ENCODE measurements around the gene TMTC2.
"Not testable (repeated sequence)": the region's sequence is repeated elsewhere in the genome, so short reads cannot be mapped to it uniquely, and the experiment has no call there.

TMTC2 gene

GRCh38 chr12:82803201-82803600 is 116.5 kb downstream of the TMTC2 start:
- Histone ChIP-seq H3K9me3 (ENCODE audit: insufficient read depth, low read length) (no peaks in the 10 kb centered on the region), H3K27me3 (ENCODE audit: low read depth, low read length) (no peaks in the 10 kb centered on the region), H3K36me3 (replicated peaks; ENCODE audit: low read depth, low read length) (no peaks in the 10 kb centered on the region), H3K9ac (ENCODE audit: low read length) (no peak overlapping the region), H4K20me1 (ENCODE audit: insufficient read depth, low read length) (no peaks in the 10 kb centered on the region), H3K27ac (ENCODE audit: low read length) (no peak overlapping the region), H3K4me2 (ENCODE audit: low read length) (no peak overlapping the region), H3K79me2 (ENCODE audit: low read length) (no peaks in the 10 kb centered on the region), H3K4me3 (ENCODE audit: low read length) (no peak overlapping the region), H2AFZ (ENCODE audit: low read depth, low read length) (no peak overlapping the region), H3K4me1 (ENCODE audit: low read length) (no peaks in the 10 kb centered on the region)
- TF ChIP-seq, protein P1, sequence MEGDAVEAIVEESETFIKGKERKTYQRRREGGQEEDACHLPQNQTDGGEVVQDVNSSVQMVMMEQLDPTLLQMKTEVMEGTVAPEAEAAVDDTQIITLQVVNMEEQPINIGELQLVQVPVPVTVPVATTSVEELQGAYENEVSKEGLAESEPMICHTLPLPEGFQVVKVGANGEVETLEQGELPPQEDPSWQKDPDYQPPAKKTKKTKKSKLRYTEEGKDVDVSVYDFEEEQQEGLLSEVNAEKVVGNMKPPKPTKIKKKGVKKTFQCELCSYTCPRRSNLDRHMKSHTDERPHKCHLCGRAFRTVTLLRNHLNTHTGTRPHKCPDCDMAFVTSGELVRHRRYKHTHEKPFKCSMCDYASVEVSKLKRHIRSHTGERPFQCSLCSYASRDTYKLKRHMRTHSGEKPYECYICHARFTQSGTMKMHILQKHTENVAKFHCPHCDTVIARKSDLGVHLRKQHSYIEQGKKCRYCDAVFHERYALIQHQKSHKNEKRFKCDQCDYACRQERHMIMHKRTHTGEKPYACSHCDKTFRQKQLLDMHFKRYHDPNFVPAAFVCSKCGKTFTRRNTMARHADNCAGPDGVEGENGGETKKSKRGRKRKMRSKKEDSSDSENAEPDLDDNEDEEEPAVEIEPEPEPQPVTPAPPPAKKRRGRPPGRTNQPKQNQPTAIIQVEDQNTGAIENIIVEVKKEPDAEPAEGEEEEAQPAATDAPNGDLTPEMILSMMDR (IDR thresholded peaks at IDR 0.05; ENCODE audit: low read depth, low read length), result no peak
- no peak for TF ChIP-seq EZH2phosphoT487 (IDR thresholded peaks at IDR 0.05; ENCODE audit: low read depth)

- Histone ChIP-seq H4K20me1 (ENCODE audit: insufficient read depth, low read length) (no peaks in the 10 kb centered on the region), H2AFZ (ENCODE audit: low read depth, low read length) (no peak overlapping the region), H3K36me3 (replicated peaks; ENCODE audit: low read depth, low read length) (no peaks in the 10 kb centered on the region), H3K9me3 (ENCODE audit: insufficient read depth, low read length) (no peaks in the 10 kb centered on the region), H3K4me3 (ENCODE audit: low read length) (no peak overlapping the region), H3K27me3 (ENCODE audit: low read depth, low read length) (no peaks in the 10 kb centered on the region), H3K79me2 (ENCODE audit: low read length) (no peaks in the 10 kb centered on the region), H3K9ac (ENCODE audit: low read length) (no peak overlapping the region), H3K4me2 (ENCODE audit: low read length) (no peak overlapping the region), H3K27ac (ENCODE audit: low read length) (no peak overlapping the region), H3K4me1 (ENCODE audit: low read length) (no peaks in the 10 kb centered on the region)
- TF ChIP-seq EZH2phosphoT487 (IDR thresholded peaks at IDR 0.05; ENCODE audit: low read depth), result no peak
Measured at GRCh38 chr12:82804601-82805000, 117.9 kb downstream of the TMTC2 start.

DNA sequence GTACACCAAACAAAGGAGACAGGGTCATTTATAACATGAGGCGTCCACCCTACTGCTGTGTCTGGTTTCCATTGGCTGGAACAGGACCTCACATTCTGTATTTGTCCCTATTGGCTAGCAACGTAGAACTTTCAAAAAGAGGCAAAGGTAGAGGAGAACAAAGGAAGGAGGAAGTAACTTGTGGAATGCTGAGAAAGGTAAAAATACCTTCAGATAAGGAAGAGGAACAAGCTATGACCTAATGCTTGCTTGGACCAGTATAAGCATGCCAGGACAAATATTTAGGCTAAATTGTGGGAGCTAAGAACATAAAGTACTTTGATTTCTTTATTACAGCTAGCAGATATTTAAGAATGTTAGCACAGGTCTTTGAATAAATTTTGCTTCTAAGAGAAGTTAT is 118.3 kb downstream of the TMTC2 start:
- H3K4me2 ChIP-seq (ENCODE audit: low read length); H3K9ac ChIP-seq (ENCODE audit: low read length): not testable (repeated sequence)

GRCh38 chr12:82805812-82806497 is 119.2 kb downstream of the TMTC2 start:
- Histone ChIP-seq H3K9me3 (ENCODE audit: insufficient read depth, low read length) (no peaks in the 10 kb centered on the region), H3K9ac (ENCODE audit: low read length) (no peak overlapping the region), H2AFZ (ENCODE audit: low read depth, low read length) (no peak overlapping the region), H3K27me3 (ENCODE audit: low read depth, low read length) (no peaks in the 10 kb centered on the region), H3K79me2 (ENCODE audit: low read length) (no peaks in the 10 kb centered on the region), H3K4me1 (ENCODE audit: low read length) (no peaks in the 10 kb centered on the region), H3K4me2 (ENCODE audit: low read length) (no peak overlapping the region), H3K4me3 (ENCODE audit: low read length) (no peak overlapping the region), H3K36me3 (replicated peaks; ENCODE audit: low read depth, low read length) (no peaks in the 10 kb centered on the region), H4K20me1 (ENCODE audit: insufficient read depth, low read length) (no peaks in the 10 kb centered on the region), H3K27ac (ENCODE audit: low read length) (no peak overlapping the region)
- TF ChIP-seq, protein P1 (IDR thresholded peaks at IDR 0.05; ENCODE audit: low read depth, low read length), result no peak
- TF ChIP-seq EZH2phosphoT487 (IDR thresholded peaks at IDR 0.05; ENCODE audit: low read depth), result no peak

More for the DNA sequence above, 118.3 kb downstream of the TMTC2 start:
- not testable (repeated sequence) for H2AFZ ChIP-seq (ENCODE audit: low read depth, low read length); H3K27me3 ChIP-seq (ENCODE audit: low read depth, low read length); H3K9me3 ChIP-seq (ENCODE audit: insufficient read depth, low read length); H3K79me2 ChIP-seq (ENCODE audit: low read length); H3K4me3 ChIP-seq (ENCODE audit: low read length); H3K36me3 ChIP-seq (replicated peaks; ENCODE audit: low read depth, low read length); H3K4me1 ChIP-seq (ENCODE audit: low read length); H4K20me1 ChIP-seq (ENCODE audit: insufficient read depth, low read length); H3K27ac ChIP-seq (ENCODE audit: low read length)

DNA sequence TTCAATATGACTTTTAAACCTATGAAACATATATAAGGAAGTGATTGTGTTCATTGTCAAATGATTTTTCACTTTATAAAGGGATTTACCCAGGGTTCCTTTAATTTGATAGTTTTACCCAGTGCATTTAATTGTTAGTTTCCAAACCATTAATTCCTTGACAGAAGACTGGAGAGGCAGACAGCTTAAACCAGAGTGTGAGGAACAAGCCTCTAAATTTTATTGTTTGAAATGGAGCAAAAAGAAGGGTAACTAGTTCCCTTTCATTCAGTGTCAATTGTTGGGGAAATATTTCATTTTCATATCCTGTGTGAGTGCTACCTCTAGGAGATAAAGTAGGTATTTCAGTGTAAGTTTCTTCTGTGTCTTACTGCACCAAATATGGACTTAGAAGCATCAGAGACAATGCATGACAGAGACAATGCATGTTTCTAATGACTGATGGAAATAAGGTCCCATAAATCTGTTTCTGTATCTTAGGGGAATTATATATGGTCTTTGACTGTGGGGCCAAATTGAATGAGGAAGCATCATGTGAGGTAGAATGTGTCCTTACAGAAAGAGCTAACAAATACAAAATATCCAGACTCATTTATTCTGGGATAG is 120.5 kb downstream of the TMTC2 start:
- no peak for TF ChIP-seq EZH2phosphoT487 (IDR thresholded peaks at IDR 0.05; ENCODE audit: low read depth)
- TF ChIP-seq, protein P1 (IDR thresholded peaks at IDR 0.05; ENCODE audit: low read depth, low read length), result no peak
- H3K79me2 ChIP-seq (ENCODE audit: low read length), result no peaks in the 10 kb centered on the region
- H3K27ac ChIP-seq (ENCODE audit: low read length), result no peak overlapping the region
- H2AFZ ChIP-seq (ENCODE audit: low read depth, low read length), result no peak overlapping the region
- no peak overlapping the region for H3K4me3 ChIP-seq (ENCODE audit: low read length)
- H3K4me1 ChIP-seq (ENCODE audit: low read length), result no peaks in the 10 kb centered on the region
- H3K36me3 ChIP-seq (replicated peaks; ENCODE audit: low read depth, low read length), result no peaks in the 10 kb centered on the region
- H3K9me3 ChIP-seq (ENCODE audit: insufficient read depth, low read length), result no peaks in the 10 kb centered on the region
- no peaks in the 10 kb centered on the region for H4K20me1 ChIP-seq (ENCODE audit: insufficient read depth, low read length)
- no peak overlapping the region for H3K9ac ChIP-seq (ENCODE audit: low read length)
- H3K4me2 ChIP-seq (ENCODE audit: low read length), result no peak overlapping the region
- no peaks in the 10 kb centered on the region for H3K27me3 ChIP-seq (ENCODE audit: low read depth, low read length)
